Right ventricle myocardium inferior (tissue), 1 donor: ENCODE results near the gene GRIN2A. TPM values are rescaled to one million over a fixed set of nuclear protein-coding genes. Genes with fewer than 3 reads are reported as not detected.
A peak's percentile ranks its signal among the peaks of the same experiment; 100 is the strongest.

Experiments used
- ATAC-seq: fragments of 200-7000 bp; cut with Tn5 transposase; one replicate; pipeline ENCODE4 v1.9.1; 2020; ENCODE audit warnings: mild to moderate bottlenecking, moderate library complexity
- DNase-seq: peaks from one replicate; pipeline ENCODE4 v3.0.0; 2021; ENCODE audit errors: missing footprints
- intact Hi-C: fragments of 100-400 bp; cut with DNase I; formaldehyde crosslinking; loops from one replicate; pipeline ENCODE4 v1.11.0; 2022
- total RNA-seq: library from RNA; stranded (reverse); fragmentation: NEBNext Ultra II Directional; extraction: Animal tissue kit (Norgen Biotek cat#: 25700); gene quantifications from one replicate; pipeline ENCODE4 v1.2.1, GENCODE V29; 2021
- donor health status: DM: no; HTN: yes; CAD: no; lungs with severe emphysema.

Gene GRIN2A
- total RNA-seq, 1 donor from 2014 or later = 4.3 TPM

- ATAC-seq (no peak), DNase-seq (no peak)
- intact Hi-C loops = no loop called here
Measured at GRCh38 chr16:9823510-9823909, 358.7 kb downstream of the GRIN2A start.

GRCh38 chr16:9821970-9822369 is 360.3 kb downstream of the GRIN2A start:
- ATAC-seq (no peak), DNase-seq (no peak)
- intact Hi-C loops = no loop called here

GRCh38 chr16:9821331-9821730 is 360.9 kb downstream of the GRIN2A start:
- DNase-seq (no peak), ATAC-seq (no peak)
- intact Hi-C loops = no loop called here

GRCh38 chr16:9820476-9821246 is 361.6 kb downstream of the GRIN2A start:
- ATAC-seq (no peak), DNase-seq (no peak)
- intact Hi-C loops = no loop called here

- intact Hi-C loops = no loop called here
- ATAC-seq = no peak
Measured at GRCh38 chr16:9818702-9819101, 363.5 kb downstream of the GRIN2A start.

GRCh38 chr16:9817586-9817985 is 364.6 kb downstream of the GRIN2A start:
- ATAC-seq (no peak), DNase-seq (no peak)
- intact Hi-C loops = no loop called here

More at GRCh38 chr16:9818702-9819101, 363.5 kb downstream of the GRIN2A start:
- no peak for DNase-seq

GRCh38 chr16:9816644-9817043 is 365.6 kb downstream of the GRIN2A start:
- intact Hi-C loops = no loop called here
- ATAC-seq (no peak), DNase-seq (no peak)

GRCh38 chr16:9813665-9814064 is 368.6 kb downstream of the GRIN2A start:
- no peak for DNase-seq
- intact Hi-C loops = no loop called here
- no peak for ATAC-seq

- intact Hi-C loops = no loop called here
- no peak for ATAC-seq
- no peak for DNase-seq
Measured at GRCh38 chr16:9808210-9808609, 374.0 kb downstream of the GRIN2A start.

- intact Hi-C loops = no loop called here
- no peak for ATAC-seq
- no peak for DNase-seq
Measured at GRCh38 chr16:9807302-9807701, 374.9 kb downstream of the GRIN2A start.

- DNase-seq = no peak
- intact Hi-C loops = no loop called here
- no peak for ATAC-seq
Measured at GRCh38 chr16:9805109-9805508, 377.1 kb downstream of the GRIN2A start.

- no peak for DNase-seq
- no peak for ATAC-seq
- intact Hi-C loops = no loop called here
Measured at GRCh38 chr16:9802160-9802559, 380.1 kb downstream of the GRIN2A start.

- DNase-seq (no peak), ATAC-seq (no peak)
- intact Hi-C loops = no loop called here
Measured at GRCh38 chr16:9801651-9802050, 380.6 kb downstream of the GRIN2A start.

- no peak for DNase-seq
- intact Hi-C loops = no loop called here
- no peak for ATAC-seq
Measured at GRCh38 chr16:9800186-9800738, 382.0 kb downstream of the GRIN2A start.

- ATAC-seq = no peak
- intact Hi-C loops = loop anchor here (5.0 to 10.0 kb wide), 3 partner anchors 304 to 427 kb away; no protein-coding TSS in a partner anchor
- DNase-seq = no peak
Measured at GRCh38 chr16:9798952-9799580, 383.2 kb downstream of the GRIN2A start.

- intact Hi-C loops = loop anchor here (5.0 to 10.0 kb wide), 3 partner anchors 304 to 426 kb away; no protein-coding TSS in a partner anchor
- DNase-seq = no peak
- ATAC-seq = peak; percentile 79
Measured at GRCh38 chr16:9798474-9798873, 383.8 kb downstream of the GRIN2A start.

GRCh38 chr16:9797306-9797705 is 384.9 kb downstream of the GRIN2A start:
- no peak for DNase-seq
- intact Hi-C loops = loop anchor here (5.0 to 10.0 kb wide), 3 partner anchors 303 to 425 kb away; no protein-coding TSS in a partner anchor
- peak; percentile 72 for ATAC-seq

GRCh38 chr16:9793623-9794022 is 388.6 kb downstream of the GRIN2A start:
- intact Hi-C loops = loop anchor here (10.0 kb wide), 1 partner anchor 299 kb away; no protein-coding TSS in a partner anchor
- no peak for DNase-seq
- no peak for ATAC-seq

GRCh38 chr16:9791556-9791955 is 390.7 kb downstream of the GRIN2A start:
- intact Hi-C loops = loop anchor here (10.0 kb wide), 1 partner anchor 297 kb away; no protein-coding TSS in a partner anchor
- no peak for ATAC-seq
- DNase-seq = no peak

- intact Hi-C loops = loop anchor here (10.0 kb wide), 1 partner anchor 295 kb away; no protein-coding TSS in a partner anchor
- DNase-seq (no peak), ATAC-seq (no peak)
Measured at GRCh38 chr16:9790199-9790598, 392.0 kb downstream of the GRIN2A start.
